Measurements from ENCODE around the gene KCNK3.

Gene KCNK3

GRCh38 chr2:26666671-26667070 is 25.9 kb upstream of the KCNK3 start:
- no peak for DNase-seq

- no peak for DNase-seq
Observed at GRCh38 chr2:26668041-26668440, 24.5 kb upstream of the KCNK3 start.

- DNase-seq: peak; percentile 30 to 76
Observed at GRCh38 chr2:26668856-26669750, 23.4 kb upstream of the KCNK3 start.

- DNase-seq: no peak
Observed at GRCh38 chr2:26670171-26670570, 22.4 kb upstream of the KCNK3 start.

GRCh38 chr2:26670931-26671460 is 21.5 kb upstream of the KCNK3 start:
- no peak for DNase-seq

GRCh38 chr2:26671691-26672090 is 20.8 kb upstream of the KCNK3 start:
- DNase-seq: no peak

GRCh38 chr2:26672112-26672817 is 20.3 kb upstream of the KCNK3 start:
- no peak for DNase-seq

GRCh38 chr2:26672818-26673393 is 19.6 kb upstream of the KCNK3 start:
- no peak for DNase-seq

- DNase-seq: no peak
Observed at GRCh38 chr2:26674002-26674751, 18.3 kb upstream of the KCNK3 start.

GRCh38 chr2:26674771-26675170 is 17.8 kb upstream of the KCNK3 start:
- DNase-seq: no peak

- no peak for DNase-seq
Observed at GRCh38 chr2:26675651-26676255, 16.8 kb upstream of the KCNK3 start.

- no peak for DNase-seq
Observed at GRCh38 chr2:26678035-26678434, 14.5 kb upstream of the KCNK3 start.

GRCh38 chr2:26679867-26680266 is 12.7 kb upstream of the KCNK3 start:
- no peak for DNase-seq

GRCh38 chr2:26681656-26682055 is 10.9 kb upstream of the KCNK3 start:
- DNase-seq: no peak

- no peak for DNase-seq
Observed at GRCh38 chr2:26682155-26682554, 10.4 kb upstream of the KCNK3 start.

GRCh38 chr2:26683583-26683982 is 8.9 kb upstream of the KCNK3 start:
- no peak for DNase-seq

GRCh38 chr2:26685341-26685740 is 7.2 kb upstream of the KCNK3 start:
- DNase-seq: no peak

GRCh38 chr2:26685989-26686839 is 6.3 kb upstream of the KCNK3 start:
- peak in 1 of 2 experiments; percentile 36 for DNase-seq

GRCh38 chr2:26687328-26687727 is 5.2 kb upstream of the KCNK3 start:
- peak in 1 of 2 experiments; percentile 39 for DNase-seq

- DNase-seq: no peak
Observed at GRCh38 chr2:26687801-26688200, 4.7 kb upstream of the KCNK3 start.

- no peak for DNase-seq
Observed at GRCh38 chr2:26691161-26691560, 1.4 kb upstream of the KCNK3 start.
